SK-MEL-5 (cell line): ENCODE data around the gene ARHGAP27. TPM values are rescaled to one million over a fixed set of nuclear protein-coding genes. Genes with fewer than 3 reads are reported as not detected.

Experiments used
- DNase-seq: peaks from one replicate; pipeline ENCODE4 v3.0.0-alpha.2; 2016; ENCODE audit warnings: low read depth, low spot score
- in situ Hi-C: cut with HindIII; loops from 2 replicates; pipeline ENCODE4 v1.10.0; 2016; ENCODE audit warnings: low sequenced_read_pairs, high pct_unique_total_duplicates, low pct_unique_long_range_greater_than_20kb
- total RNA-seq: library from RNA; depleted of rRNA; stranded (reverse); fragments of >200 nt; shearing (Covaris generic); gene quantifications from 2 replicates; pipeline ENCODE4 v1.2.3, GENCODE V29; 2014

Gene ARHGAP27
- total RNA-seq, 1 experiment from 2014 or later, result 2.2 TPM

- in situ Hi-C loops, result no loop called here
- no peak for DNase-seq
These were observed 8.7 kb downstream of the ARHGAP27 start for GRCh38 chr17:45423975-45424335.

- in situ Hi-C loops, result no loop called here
These were observed 9.2 kb downstream of the ARHGAP27 start for GRCh38 chr17:45423304-45423974.

GRCh38 chr17:45414990-45415881, 17.4 kb downstream of the ARHGAP27 start:
- in situ Hi-C loops, result no loop called here

More at GRCh38 chr17:45423304-45423974, 9.2 kb downstream of the ARHGAP27 start:
- no peak for DNase-seq

GRCh38 chr17:45413498-45413923, 19.2 kb downstream of the ARHGAP27 start:
- DNase-seq, result no peak
- in situ Hi-C loops, result no loop called here

More at GRCh38 chr17:45414990-45415881, 17.4 kb downstream of the ARHGAP27 start:
- DNase-seq, result no peak

GRCh38 chr17:45411348-45412105, 21.1 kb downstream of the ARHGAP27 start:
- DNase-seq, result no peak
- in situ Hi-C loops, result no loop called here

DNA sequence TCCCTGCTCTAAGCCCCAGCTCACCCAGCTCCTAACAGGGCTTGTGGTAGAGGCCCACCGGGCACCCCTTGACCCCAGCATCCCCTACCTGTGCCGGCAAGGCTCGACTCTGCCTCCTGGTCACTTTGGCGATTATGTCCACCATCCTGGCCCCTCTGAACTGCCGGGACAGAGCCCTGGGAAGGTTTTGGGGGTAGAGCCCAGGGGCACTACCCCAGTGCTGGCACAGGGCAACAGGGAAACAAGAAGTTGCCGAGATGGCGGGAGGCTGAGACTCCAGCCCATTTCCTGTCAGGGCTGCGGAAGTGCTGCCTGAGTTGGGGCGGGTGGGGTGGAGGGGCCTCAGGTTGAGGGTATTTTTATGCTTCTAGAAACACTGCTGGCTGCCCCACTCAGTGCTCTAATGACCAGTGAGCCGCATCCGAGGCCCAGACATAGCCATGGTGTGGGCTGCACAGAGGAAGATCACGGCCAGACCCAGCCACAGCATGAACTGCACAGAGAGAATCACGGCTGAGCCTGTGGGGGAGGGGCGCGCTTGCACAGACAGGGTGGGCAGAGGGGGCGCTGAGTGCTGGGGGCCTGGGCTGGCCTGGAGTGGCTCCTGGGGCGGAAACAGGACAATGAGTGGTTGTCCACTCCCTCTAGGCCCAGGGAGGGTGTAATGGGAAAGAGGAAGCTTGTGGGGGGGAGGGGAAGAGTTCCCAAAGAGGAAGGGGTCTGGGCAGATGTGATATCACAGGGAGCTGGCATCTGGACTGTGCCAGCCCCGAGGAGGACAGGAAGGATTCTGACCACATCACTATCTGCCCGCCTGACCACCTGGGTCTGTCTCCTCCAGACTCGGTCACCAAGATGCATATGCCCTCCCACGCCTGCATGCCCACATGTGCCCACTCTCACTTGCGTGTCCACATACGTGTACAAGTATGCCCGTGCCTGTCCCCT, 22.3 kb downstream of the ARHGAP27 start:
- in situ Hi-C loops, result no loop called here
- no peak for DNase-seq

GRCh38 chr17:45409659-45410076, 23.0 kb downstream of the ARHGAP27 start:
- no peak for DNase-seq

DNA sequence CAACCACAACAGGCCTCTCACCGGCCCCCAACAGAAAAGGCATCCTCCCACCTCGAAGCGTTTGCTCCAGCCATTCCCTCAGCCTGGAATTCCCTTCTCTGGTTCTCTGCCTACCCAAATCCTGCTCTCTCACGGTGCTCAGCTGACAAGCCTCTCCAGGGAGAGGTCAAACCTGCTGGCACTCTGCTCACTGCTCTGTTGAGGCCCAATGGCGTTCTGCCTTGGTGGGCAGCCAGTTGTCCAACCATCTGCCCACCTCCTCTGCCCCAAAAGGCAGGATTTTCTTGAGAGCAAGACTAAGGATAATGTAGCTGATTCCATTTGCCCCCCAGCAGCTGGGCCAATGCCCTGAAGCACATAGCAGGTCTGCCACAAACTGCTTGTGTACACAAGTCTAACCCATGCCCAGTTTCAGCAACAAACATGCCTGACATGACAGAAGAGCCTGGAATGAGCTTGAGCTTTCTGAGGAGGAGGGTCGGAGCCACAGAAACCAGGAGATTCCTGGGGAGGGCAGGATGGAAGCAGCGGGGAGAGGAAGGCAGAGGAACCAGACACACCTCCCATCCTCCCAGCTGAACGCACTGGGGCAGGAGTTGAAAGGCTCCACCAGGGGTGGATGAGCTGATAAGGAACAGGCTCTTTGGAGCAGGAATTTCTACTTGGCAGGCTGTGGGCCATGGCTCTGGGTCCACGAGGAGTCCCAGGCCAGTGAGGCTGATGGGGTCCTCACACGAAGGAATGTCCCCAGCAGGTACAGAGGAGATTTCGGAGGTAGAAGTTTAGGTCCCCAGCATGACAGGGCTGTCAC, 23.9 kb downstream of the ARHGAP27 start:
- no peak for DNase-seq
- in situ Hi-C loops, result no loop called here

More at GRCh38 chr17:45409659-45410076, 23.0 kb downstream of the ARHGAP27 start:
- in situ Hi-C loops, result no loop called here

- in situ Hi-C loops, result no loop called here
- no peak for DNase-seq
These were observed 26.6 kb downstream of the ARHGAP27 start for GRCh38 chr17:45406107-45406506.

DNA sequence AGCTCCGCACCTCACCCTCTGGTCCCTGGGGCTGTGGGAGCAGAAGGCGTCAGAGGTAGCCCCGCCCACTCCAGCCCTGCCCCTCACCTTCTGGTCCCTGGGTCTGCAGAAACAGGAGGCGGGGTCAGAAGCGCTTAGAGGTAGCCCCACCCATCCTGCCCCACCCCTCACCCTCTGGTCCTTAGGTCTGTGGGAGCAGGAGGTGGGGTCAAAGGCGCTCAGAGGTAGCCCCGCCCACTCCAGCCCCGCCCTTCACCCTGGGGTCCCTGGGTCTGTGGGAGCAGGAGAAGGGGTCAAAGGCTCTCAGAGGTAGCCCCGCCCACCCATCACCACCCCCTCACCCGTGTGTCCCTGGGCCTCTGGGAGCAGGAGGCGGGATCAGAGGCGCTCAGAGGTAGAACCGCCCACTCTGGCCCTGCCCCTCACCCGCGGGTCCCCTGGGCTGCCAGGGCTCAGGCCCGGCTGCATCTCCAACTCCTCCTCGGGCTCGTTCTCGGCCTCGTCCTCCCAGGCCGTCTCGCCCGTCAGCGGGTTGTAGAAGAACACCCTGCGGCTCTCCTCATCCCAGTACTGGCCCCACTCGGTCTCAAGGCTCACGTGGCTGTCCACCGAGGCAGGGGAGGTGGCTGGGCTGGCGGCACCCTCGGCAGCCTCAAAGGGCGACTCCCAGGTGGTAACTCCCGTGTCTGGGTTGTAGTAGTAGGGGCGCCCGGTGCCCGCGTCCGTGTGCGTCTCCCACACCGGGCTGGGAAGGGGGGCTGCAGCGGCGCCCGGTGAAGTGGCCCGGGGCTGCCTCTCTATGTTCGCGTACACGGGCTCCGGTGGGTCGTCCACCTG, 27.2 kb downstream of the ARHGAP27 start:
- in situ Hi-C loops, result no loop called here
- DNase-seq, result peak; percentile 38

DNA sequence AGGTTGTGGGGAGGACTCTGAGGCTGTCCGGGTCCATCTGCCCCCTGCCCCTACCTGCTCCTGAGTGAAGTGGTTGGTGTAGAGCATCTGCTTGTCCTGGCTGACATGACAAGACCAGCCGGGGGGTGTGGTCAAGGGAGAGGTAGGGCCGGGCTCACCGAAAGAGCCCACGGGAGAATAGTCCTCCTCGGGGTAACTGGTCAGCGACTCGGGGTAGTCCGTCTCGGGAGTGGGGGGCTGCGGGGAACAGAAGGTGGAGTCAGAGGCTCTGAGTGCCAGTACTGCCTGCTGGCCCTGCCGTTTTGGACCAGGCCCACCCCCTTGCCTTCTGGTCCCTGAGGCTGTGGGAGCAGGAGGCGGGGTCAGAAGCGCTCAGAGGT, 27.8 kb downstream of the ARHGAP27 start:
- no peak for DNase-seq
- in situ Hi-C loops, result no loop called here

DNA sequence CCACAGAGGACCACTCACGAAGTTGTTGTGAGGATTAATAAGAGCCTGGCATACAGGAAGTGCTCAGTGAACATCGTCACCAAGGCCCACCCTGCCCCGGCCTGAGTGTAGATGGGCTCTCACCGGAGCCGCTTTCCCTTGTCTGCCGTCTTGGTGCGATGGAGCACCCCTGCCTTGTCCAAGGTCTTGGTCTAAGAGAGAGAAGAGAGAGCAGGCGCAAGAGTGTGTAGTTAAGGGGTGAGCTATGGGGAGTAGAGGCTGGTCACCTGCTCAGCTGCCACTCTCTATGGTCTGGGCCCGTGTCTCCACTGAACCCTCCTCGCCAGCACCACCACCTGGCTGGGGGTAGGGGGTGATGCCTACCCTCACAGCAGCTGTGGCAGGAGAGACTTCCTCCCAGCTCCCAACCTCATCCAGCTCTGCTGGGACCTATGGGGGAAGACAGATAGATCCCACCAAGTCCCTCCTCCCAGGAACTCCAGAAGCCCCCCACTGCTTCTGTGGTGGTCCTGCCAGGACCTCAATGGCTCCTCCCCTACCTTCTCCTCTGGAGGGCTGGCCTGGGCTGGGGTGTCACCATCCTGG, 28.7 kb downstream of the ARHGAP27 start:
- DNase-seq, result no peak
- in situ Hi-C loops, result no loop called here

GRCh38 chr17:45402916-45403315, 29.8 kb downstream of the ARHGAP27 start:
- in situ Hi-C loops, result no loop called here
- DNase-seq, result no peak

DNA sequence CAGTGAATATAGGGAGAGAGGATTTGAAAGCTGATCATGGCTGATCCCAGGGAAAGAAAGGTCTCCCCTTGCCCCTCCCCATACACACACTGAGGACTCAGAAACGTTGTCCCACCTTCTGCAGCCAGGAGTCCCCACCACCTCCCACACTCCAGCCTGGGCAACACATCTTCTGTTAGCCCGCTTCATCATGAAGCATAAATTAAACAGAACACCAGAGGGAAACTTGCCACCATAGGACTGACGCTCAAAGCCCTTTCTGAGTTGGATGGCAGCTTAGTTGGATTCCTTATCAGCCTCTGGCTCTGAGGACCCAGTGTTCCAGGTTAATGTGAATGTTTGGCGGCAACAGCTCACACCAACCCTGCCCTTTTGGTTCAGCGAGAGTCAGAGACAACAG, 33.9 kb downstream of the ARHGAP27 start:
- DNase-seq, result no peak
- in situ Hi-C loops, result no loop called here

DNA sequence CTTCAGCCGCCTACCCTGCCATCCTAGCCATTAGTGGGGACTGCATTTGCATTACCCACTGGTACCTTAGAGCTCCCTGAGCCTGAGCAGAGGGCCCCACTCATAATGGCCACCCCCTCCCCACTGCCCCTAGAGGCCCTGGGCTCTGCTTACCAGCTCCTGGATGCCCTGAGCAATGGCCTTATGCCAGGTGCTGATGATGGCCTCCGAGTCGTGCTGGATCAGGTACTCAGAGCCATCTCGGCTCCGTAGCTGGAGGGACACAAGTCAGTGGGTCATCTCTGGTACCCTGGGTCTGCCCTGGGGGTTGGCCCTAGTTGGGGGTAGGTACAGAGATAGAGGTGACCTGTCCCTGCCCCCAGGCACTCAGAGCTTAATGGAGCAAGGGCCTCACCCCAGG, 34.9 kb downstream of the ARHGAP27 start:
- no peak for DNase-seq
- in situ Hi-C loops, result no loop called here
